Measurements from ENCODE around the gene KRTAP5-7. TPM values are rescaled to one million over a fixed set of nuclear protein-coding genes. Genes with fewer than 3 reads are reported as not detected.
A peak's percentile ranks its signal among the peaks of the same experiment; 100 is the strongest.

Gene KRTAP5-7
- total and polyA plus RNA-seq, 2 of the 13 experiments (the other 11 are each of a cell fraction or from before 2014, with no cell fraction given): 0.54 TPM; not detected in 1

- TF ChIP-seq FOXA3 (CRISPR knock-in tag; IDR thresholded peaks at IDR 0.05): 0 out of 2 replicates have a peak, but pooled peaks have one; percentile 16
- TF ChIP-seq ZNF687 (CRISPR knock-in tag; IDR thresholded peaks at IDR 0.05): no peak; the same call in 1 of the 2 replicates
- peak; percentile 21; the same call in 1 of the 2 replicates for TF ChIP-seq SALL1 (CRISPR knock-in tag; IDR thresholded peaks at IDR 0.05)
- no peak for TF ChIP-seq ZSCAN25 (CRISPR knock-in tag; IDR thresholded peaks at IDR 0.05)
- no peak for TF ChIP-seq MTA3 (CRISPR knock-in tag; IDR thresholded peaks at IDR 0.05)
- TF ChIP-seq SRSF1 (optimal IDR thresholded peaks at IDR 0.05; ENCODE audit: low read depth, low read length): no peak
- no peak for TF ChIP-seq RFX1 (IDR thresholded peaks at IDR 0.05)
- no peak for TF ChIP-seq THYN1 (CRISPR knock-in tag; IDR thresholded peaks at IDR 0.05; ENCODE audit: borderline replicate concordance, low read depth)
- TF ChIP-seq, protein P1, sequence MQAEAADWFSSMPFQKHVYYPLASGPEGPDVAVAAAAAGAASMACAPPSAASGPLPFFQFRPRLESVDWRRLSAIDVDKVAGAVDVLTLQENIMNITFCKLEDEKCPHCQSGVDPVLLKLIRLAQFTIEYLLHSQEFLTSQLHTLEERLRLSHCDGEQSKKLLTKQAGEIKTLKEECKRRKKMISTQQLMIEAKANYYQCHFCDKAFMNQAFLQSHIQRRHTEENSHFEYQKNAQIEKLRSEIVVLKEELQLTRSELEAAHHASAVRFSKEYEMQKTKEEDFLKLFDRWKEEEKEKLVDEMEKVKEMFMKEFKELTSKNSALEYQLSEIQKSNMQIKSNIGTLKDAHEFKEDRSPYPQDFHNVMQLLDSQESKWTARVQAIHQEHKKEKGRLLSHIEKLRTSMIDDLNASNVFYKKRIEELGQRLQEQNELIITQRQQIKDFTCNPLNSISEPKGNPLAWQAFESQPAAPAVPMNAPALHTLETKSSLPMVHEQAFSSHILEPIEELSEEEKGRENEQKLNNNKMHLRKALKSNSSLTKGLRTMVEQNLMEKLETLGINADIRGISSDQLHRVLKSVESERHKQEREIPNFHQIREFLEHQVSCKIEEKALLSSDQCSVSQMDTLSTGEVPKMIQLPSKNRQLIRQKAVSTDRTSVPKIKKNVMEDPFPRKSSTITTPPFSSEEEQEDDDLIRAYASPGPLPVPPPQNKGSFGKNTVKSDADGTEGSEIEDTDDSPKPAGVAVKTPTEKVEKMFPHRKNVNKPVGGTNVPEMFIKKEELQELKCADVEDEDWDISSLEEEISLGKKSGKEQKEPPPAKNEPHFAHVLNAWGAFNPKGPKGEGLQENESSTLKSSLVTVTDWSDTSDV (CRISPR knock-in tag; IDR thresholded peaks at IDR 0.05): no peak
- TF ChIP-seq KMT2A (CRISPR knock-in tag; IDR thresholded peaks at IDR 0.05): no peak
- TF ChIP-seq FOSL2 (CRISPR knock-in tag; IDR thresholded peaks at IDR 0.05): peak; percentile 40; the same call in 1 of the 2 replicates
- TF ChIP-seq JUN (CRISPR knock-in tag; IDR thresholded peaks at IDR 0.05): no peak
- no peak for TF ChIP-seq RXRA (CRISPR knock-in tag; IDR thresholded peaks at IDR 0.05)
- TF ChIP-seq MEIS1 (CRISPR knock-in tag; IDR thresholded peaks at IDR 0.05; ENCODE audit: borderline replicate concordance): no peak
- no peak for TF ChIP-seq MIER3 (CRISPR knock-in tag; IDR thresholded peaks at IDR 0.05; ENCODE audit: borderline replicate concordance)
- no peak for TF ChIP-seq U2AF1 (optimal IDR thresholded peaks at IDR 0.05; ENCODE audit: low read depth, low read length)
- TF ChIP-seq HDAC1 (CRISPR knock-in tag; IDR thresholded peaks at IDR 0.05): no peak
Observed at GRCh38 chr11:71525188-71525937, 1.7 kb upstream of the KRTAP5-7 start (continued).
